Transverse colon (tissue), 4 donors: ENCODE data around the gene CREB3. TPM values are rescaled to one million over a fixed set of nuclear protein-coding genes. Genes with fewer than 3 reads are reported as not detected.

Experiments
- DNase-seq: peaks from one replicate; pipeline ENCODE4 v3.0.0-alpha.2; 2019
- H3K27ac ChIP-seq, 4 donors: fragments of 200-600 bp; sonication (generic); 2 replicates each; pipeline ENCODE4 v1.5.1; 2016 to 2018; ENCODE audit warnings: inconsistent platforms in 4 of 4
- H3K27me3 ChIP-seq: fragments of 200-600 bp; sonication (generic); 2 replicates; pipeline ENCODE4 v1.5.1; 2017; ENCODE audit warnings: inconsistent platforms
- H3K36me3 ChIP-seq, 4 donors: fragments of 200-600 bp; sonication (generic); 2 replicates each; pipeline ENCODE4 v1.5.1; 2017 to 2019; ENCODE audit warnings: inconsistent platforms in 4 of 4
- H3K4me1 ChIP-seq, 4 donors: fragments of 200-600 bp; sonication (generic); 2 replicates each; pipeline ENCODE4 v1.5.1; 2017 to 2020; ENCODE audit warnings: inconsistent platforms in 4 of 4
- H3K4me3 ChIP-seq, 4 donors: fragments of 200-600 bp; sonication (generic); 1 replicate in 1 of 4; 2 replicates in 3 of 4; pipeline versions ENCODE4 v1.5.1 to v1.6.1; 2017 to 2019; ENCODE audit warnings: inconsistent platforms in 4 of 4
- H3K9me3 ChIP-seq, 2 donors: fragments of 200-600 bp; sonication (generic); 2 replicates each; pipeline ENCODE4 v1.5.1; 2017 to 2019; ENCODE audit warnings: inconsistent platforms in 2 of 2
- CTCF ChIP-seq, 5 experiments: fragments of 200-600 bp in 3 of 5; fragments of 450-650 bp in 2 of 5; sonication (generic) in 3 of 5; IDR thresholded peaks; 1 replicate in 2 of 5; 2 replicates in 3 of 5; pipeline ENCODE4 v1.5.1; 2016 to 2017; ENCODE audit warnings: antibody characterized with exemption in 5 of 5, inconsistent platforms in 3 of 5, mild to moderate bottlenecking in 2 of 5, moderate library complexity in 1 of 5
- EP300 ChIP-seq: sonication (generic); formaldehyde crosslinking; IDR thresholded peaks from one replicate; pipeline ENCODE4 v1.6.1; 2017; ENCODE audit warnings: antibody characterized with exemption, low read depth
- POLR2A ChIP-seq: fragments of 450-650 bp; IDR thresholded peaks from one replicate; pipeline ENCODE4 v1.6.1; 2016; ENCODE audit warnings: antibody characterized with exemption, mild to moderate bottlenecking, moderate library complexity
- POLR2AphosphoS5 ChIP-seq, 3 donors: sonication (generic); formaldehyde crosslinking; IDR thresholded peaks; one replicate each; pipeline ENCODE4 v1.6.1; 2016; ENCODE audit warnings: antibody characterized with exemption in 3 of 3
- WGBS, 2 donors: methylation state at CpG; one replicate each; pipeline ENCODE4 v1.1.5; 2018; ENCODE audit warnings: low coverage in 1 of 2; 5-methylcytosine and 5-hydroxymethylcytosine counted together
- in situ Hi-C, 4 donors: fragments of 200-750 bp; cut with MboI; loops; one replicate each; pipeline versions ENCODE4 v1.15.0 to v1.15.1; 2017; ENCODE audit warnings: low sequenced_read_pairs in 3 of 4, low pct_ligation_motif_present in 1 of 4, low pct_unique_long_range_greater_than_20kb in 1 of 4
- intact Hi-C: fragments of 100-400 bp; cut with DNase I; formaldehyde crosslinking; loops from one replicate; pipeline ENCODE4 v1.15.1; 2023; ENCODE audit warnings: low total_unique reads
- total RNA-seq, 4 donors: library from RNA; depleted of rRNA; stranded (reverse); fragments of >200 nt; gene quantifications; one replicate each; pipeline ENCODE4 v1.1.0, GENCODE V29; 2016

The CREB3 gene
- total RNA-seq, 4 donors from 2014 or later = 22.4 to 69.7 (median 45.5) TPM

GRCh38 chr9:35706951-35707350, 25.5 kb upstream of the CREB3 start:
- no peak for DNase-seq
- Histone ChIP-seq H3K36me3 (peaks cover 1 to 96% (median 46%) of the 10 kb centered on the region in 4 donors), H3K27ac (no peak overlapping the region), H3K4me3 (no peak overlapping the region), H3K9me3 (no peaks in the 10 kb centered on the region), H3K27me3 (no peaks in the 10 kb centered on the region), H3K4me1 (no peaks in the 10 kb centered on the region)
- WGBS, 2 donors = 88% methylated on average over 10 of the region's 10 CpGs; no CpG with 5 or more reads in 1 of the 2 donors
- no peak for TF ChIP-seq POLR2A
- TF ChIP-seq POLR2AphosphoS5 (IDR thresholded peaks at IDR 0.05) = no peak
- TF ChIP-seq EP300 = no peak
- no peak for TF ChIP-seq CTCF (IDR thresholded peaks at IDR 0.05)
- intact Hi-C loops = no loop called here
- in situ Hi-C loops = no loop called here

- no peaks in the 10 kb centered on the region for H3K4me1 ChIP-seq
- WGBS, 2 donors = 96% methylated on average over 4 of the region's 4 CpGs; no CpG with 5 or more reads in 1 of the 2 donors
Measured at GRCh38 chr9:35708146-35708545, 24.3 kb upstream of the CREB3 start.

GRCh38 chr9:35710818-35711500, 21.5 kb upstream of the CREB3 start:
- 88% methylated on average over 7 of the region's 7 CpGs; no CpG with 5 or more reads in 1 of the 2 donors for WGBS, 2 donors
- intact Hi-C loops (no loop called here), in situ Hi-C loops (no loop called here)
- TF ChIP-seq CTCF (IDR thresholded peaks at IDR 0.05) = no peak
- TF ChIP-seq EP300 = no peak
- TF ChIP-seq POLR2A = no peak
- TF ChIP-seq POLR2AphosphoS5 (IDR thresholded peaks at IDR 0.05) = no peak
- DNase-seq = no peak
- H3K27ac ChIP-seq = no peak overlapping the region
- no peaks in the 10 kb centered on the region for H3K4me1 ChIP-seq
- H3K27me3 ChIP-seq = no peaks in the 10 kb centered on the region
- peaks cover 1 to 96% (median 44%) of the 10 kb centered on the region in 4 donors for H3K36me3 ChIP-seq
- H3K4me3 ChIP-seq = no peak overlapping the region
- no peaks in the 10 kb centered on the region for H3K9me3 ChIP-seq

More at GRCh38 chr9:35708146-35708545, 24.3 kb upstream of the CREB3 start:
- intact Hi-C loops (no loop called here), in situ Hi-C loops (no loop called here)
- no peaks in the 10 kb centered on the region for H3K9me3 ChIP-seq
- H3K4me3 ChIP-seq = no peak overlapping the region
- no peak overlapping the region for H3K27ac ChIP-seq
- no peak for DNase-seq
- no peaks in the 10 kb centered on the region for H3K27me3 ChIP-seq
- H3K36me3 ChIP-seq = peaks cover 1 to 96% (median 45%) of the 10 kb centered on the region in 4 donors
- TF ChIP-seq POLR2AphosphoS5 (IDR thresholded peaks at IDR 0.05) (no peak), CTCF (IDR thresholded peaks at IDR 0.05) (no peak), EP300 (no peak), POLR2A (no peak)

DNA sequence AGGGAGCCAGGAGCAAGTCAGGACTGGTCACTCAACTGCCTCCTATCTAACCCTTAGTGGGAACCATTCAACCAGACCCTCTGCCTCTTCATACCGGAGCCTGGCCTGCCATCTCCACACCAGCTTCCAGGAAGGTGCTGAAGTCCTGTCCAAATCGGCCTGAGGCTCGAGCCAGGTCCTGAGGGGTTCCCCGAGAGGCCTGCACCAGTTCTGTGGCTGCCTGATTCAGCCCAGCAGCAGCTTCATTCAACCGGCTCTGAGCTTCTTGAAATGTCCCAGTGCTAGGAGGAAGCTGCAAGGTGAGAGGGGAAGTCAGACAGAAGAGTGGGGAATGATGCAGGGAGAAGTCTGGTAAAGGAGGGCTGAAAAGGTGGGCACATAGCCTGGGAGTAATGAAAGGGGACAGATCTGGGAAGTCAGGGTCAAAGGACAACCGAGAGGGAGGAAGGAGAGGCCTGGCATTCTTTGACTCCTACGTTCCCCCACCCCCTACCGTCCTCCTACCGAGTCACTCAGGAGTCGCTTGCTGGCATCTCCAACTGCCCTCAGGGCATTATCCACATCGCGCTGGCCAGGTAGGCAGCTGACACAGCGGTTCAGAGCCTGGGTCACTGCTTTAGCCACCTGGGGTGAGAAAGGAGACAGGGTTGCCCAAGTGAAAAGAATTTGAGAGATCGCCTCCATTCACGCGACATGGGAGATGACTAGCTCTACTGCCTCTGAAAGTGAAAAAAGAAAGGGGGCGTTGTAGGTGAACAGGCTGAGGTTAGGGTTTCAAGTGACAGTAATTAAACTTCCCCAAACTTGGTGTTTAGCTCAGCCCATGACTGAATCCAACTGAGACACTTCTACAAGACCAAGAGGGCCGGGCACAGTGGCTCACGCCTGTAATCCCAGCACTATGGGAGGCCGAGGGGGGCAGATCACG, 20.7 kb upstream of the CREB3 start:
- 88% methylated on average over 6 to 21 of the region's 21 CpGs for WGBS, 2 donors
- Histone ChIP-seq H3K9me3 (no peaks in the 10 kb centered on the region), H3K4me3 (no peak overlapping the region), H3K36me3 (peaks cover 1 to 96% (median 46%) of the 10 kb centered on the region in 4 donors), H3K27me3 (no peaks in the 10 kb centered on the region), H3K4me1 (no peaks in the 10 kb centered on the region), H3K27ac (no peak overlapping the region)
- TF ChIP-seq POLR2A (no peak), POLR2AphosphoS5 (IDR thresholded peaks at IDR 0.05) (no peak), CTCF (IDR thresholded peaks at IDR 0.05) (no peak), EP300 (no peak)
- in situ Hi-C loops (no loop called here), intact Hi-C loops (no loop called here)
- no peak for DNase-seq
